ENCODE measurements around the gene PSAPL1. TPM values are rescaled to one million over a fixed set of nuclear protein-coding genes. Genes with fewer than 3 reads are reported as not detected.

PSAPL1 gene
- total RNA-seq, 1 donor from 2014 or later: not detected

DNA sequence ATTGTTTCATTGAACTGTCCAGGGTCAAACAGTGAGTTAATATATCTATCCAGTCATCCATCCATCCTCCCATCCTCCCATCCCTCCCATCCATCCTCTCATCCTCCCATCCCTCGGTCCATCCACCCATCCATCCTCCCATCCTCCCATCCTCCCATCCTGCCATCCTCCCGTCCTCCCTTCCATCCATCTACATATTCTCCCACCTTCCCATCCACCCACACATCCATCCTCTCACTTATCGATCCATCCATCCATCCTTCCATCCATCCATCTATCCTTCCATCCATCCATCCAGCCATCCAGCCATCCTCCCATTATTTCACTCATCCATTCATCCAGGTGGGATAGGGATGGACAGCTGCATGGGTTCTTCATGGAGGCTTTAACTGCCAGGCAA is 35.4 kb upstream of the PSAPL1 start:
- Histone ChIP-seq H3K27me3 (ENCODE audit: low read depth) (no peaks in the 10 kb centered on the region), H3K4me3 (no peak overlapping the region), H3K9me3 (no peaks in the 10 kb centered on the region), H3K27ac (no peak overlapping the region), H3K36me3 (no peaks in the 10 kb centered on the region), H3K4me1 (no peaks in the 10 kb centered on the region)
- intact Hi-C loops (cut with DNase I): no loop called here
- no peak for DNase-seq
- no peak for ATAC-seq
- TF ChIP-seq, protein P1, sequence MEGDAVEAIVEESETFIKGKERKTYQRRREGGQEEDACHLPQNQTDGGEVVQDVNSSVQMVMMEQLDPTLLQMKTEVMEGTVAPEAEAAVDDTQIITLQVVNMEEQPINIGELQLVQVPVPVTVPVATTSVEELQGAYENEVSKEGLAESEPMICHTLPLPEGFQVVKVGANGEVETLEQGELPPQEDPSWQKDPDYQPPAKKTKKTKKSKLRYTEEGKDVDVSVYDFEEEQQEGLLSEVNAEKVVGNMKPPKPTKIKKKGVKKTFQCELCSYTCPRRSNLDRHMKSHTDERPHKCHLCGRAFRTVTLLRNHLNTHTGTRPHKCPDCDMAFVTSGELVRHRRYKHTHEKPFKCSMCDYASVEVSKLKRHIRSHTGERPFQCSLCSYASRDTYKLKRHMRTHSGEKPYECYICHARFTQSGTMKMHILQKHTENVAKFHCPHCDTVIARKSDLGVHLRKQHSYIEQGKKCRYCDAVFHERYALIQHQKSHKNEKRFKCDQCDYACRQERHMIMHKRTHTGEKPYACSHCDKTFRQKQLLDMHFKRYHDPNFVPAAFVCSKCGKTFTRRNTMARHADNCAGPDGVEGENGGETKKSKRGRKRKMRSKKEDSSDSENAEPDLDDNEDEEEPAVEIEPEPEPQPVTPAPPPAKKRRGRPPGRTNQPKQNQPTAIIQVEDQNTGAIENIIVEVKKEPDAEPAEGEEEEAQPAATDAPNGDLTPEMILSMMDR (IDR thresholded peaks at IDR 0.05): no peak

DNA sequence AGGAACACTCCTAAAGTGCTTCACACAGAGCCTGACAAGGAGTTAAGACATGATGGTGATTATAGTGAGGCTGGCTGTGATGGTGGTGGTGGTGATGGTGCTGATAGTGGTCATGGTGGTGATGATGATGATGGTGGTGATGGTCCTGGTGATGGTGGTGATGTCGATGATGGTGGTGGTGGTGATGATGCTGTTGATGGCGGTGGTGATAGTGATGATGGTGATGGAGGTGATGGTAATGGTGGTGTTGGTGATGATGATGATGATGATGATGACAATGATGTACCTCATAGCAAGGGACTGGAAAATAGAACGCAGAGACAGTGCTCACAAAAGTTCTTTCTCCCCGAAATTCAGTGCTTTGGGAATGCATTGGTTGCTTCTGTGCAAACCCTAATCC is 34.3 kb upstream of the PSAPL1 start:
- intact Hi-C loops (cut with DNase I): no loop called here
- TF ChIP-seq, protein P1 (IDR thresholded peaks at IDR 0.05): no peak
- Histone ChIP-seq H3K27me3 (ENCODE audit: low read depth) (no peaks in the 10 kb centered on the region), H3K9me3 (no peaks in the 10 kb centered on the region), H3K36me3 (no peaks in the 10 kb centered on the region), H3K4me1 (no peaks in the 10 kb centered on the region), H3K27ac (no peak overlapping the region), H3K4me3 (no peak overlapping the region)
- ATAC-seq (no peak), DNase-seq (no peak)

DNA sequence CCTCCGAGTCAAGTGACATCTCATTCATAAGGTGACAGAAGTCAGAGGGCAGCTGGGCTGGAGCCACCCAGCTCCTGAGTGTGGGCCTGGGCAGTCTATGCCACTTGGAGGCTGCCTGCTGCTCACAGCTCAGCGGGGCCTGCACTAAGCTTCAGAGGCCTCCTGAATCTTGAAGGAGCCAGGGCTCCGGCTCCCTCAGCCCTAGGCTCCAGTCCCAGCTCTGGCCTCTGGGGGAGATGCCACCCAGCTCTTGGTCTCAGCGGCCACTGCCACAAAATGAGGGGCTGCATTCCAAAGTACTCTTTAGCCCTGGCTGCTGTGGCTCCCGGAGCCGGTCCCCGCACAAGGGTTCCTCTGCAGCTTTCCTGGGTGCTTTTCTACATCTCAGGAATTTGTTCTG is 32.7 kb upstream of the PSAPL1 start:
- H3K9me3 ChIP-seq: no peaks in the 10 kb centered on the region
- H3K4me1 ChIP-seq: no peaks in the 10 kb centered on the region
- intact Hi-C loops (cut with DNase I): no loop called here
- ATAC-seq (no peak), DNase-seq (no peak)
- no peak overlapping the region for H3K4me3 ChIP-seq
- H3K27ac ChIP-seq: no peak overlapping the region
- H3K27me3 ChIP-seq (ENCODE audit: low read depth): no peaks in the 10 kb centered on the region
- TF ChIP-seq, protein P1 (IDR thresholded peaks at IDR 0.05): no peak
- H3K36me3 ChIP-seq: no peaks in the 10 kb centered on the region

DNA sequence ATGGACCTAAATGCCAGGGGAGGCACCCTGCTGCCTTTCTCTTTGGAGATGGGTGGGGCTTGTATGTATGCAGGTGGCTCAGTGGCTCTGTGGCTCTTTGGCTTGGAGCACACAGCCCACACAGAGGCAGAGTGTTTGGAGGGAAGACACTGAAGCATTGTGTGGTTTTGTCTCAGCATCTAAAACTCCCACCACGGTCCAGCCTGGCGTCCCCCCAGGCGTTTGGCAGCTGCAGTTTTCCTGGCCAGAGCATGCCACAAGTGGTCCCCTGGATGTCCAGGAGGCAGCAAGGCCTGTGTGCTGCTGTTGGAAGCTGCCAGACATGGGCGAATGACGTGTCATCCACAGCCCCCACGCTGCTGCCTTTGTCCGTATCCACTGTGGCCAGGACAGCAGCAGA is 32.2 kb upstream of the PSAPL1 start:
- Histone ChIP-seq H3K36me3 (no peaks in the 10 kb centered on the region), H3K27ac (no peak overlapping the region), H3K27me3 (ENCODE audit: low read depth) (no peaks in the 10 kb centered on the region), H3K4me3 (no peak overlapping the region), H3K9me3 (no peaks in the 10 kb centered on the region), H3K4me1 (no peaks in the 10 kb centered on the region)
- TF ChIP-seq, protein P1 (IDR thresholded peaks at IDR 0.05): no peak
- DNase-seq: no peak
- no peak for ATAC-seq
- intact Hi-C loops (cut with DNase I): no loop called here

DNA sequence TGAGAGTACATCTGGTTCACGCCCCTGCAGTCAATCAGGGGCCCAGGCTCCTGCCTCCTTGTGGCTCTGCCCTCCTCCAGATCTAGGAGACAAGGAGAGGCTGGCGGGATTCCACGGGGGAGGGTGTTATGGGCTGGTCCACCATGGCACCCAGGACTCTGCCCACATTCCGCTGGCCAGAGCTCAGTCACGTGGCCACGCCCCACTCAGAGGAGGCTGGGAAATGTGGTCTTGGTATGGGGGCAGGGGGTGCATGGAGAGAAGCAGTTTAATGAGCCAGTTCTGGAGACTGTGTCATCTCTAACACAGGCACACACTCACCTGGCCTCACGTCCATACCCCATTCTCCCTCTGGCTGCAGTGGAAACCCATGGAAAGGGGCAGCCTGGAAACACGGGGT is 31.5 kb upstream of the PSAPL1 start:
- TF ChIP-seq, protein P1 (IDR thresholded peaks at IDR 0.05): no peak
- Histone ChIP-seq H3K9me3 (no peaks in the 10 kb centered on the region), H3K36me3 (no peaks in the 10 kb centered on the region), H3K4me1 (no peaks in the 10 kb centered on the region), H3K4me3 (no peak overlapping the region), H3K27ac (no peak overlapping the region), H3K27me3 (ENCODE audit: low read depth) (no peaks in the 10 kb centered on the region)
- intact Hi-C loops (cut with DNase I): no loop called here
- ATAC-seq: no peak
- no peak for DNase-seq

DNA sequence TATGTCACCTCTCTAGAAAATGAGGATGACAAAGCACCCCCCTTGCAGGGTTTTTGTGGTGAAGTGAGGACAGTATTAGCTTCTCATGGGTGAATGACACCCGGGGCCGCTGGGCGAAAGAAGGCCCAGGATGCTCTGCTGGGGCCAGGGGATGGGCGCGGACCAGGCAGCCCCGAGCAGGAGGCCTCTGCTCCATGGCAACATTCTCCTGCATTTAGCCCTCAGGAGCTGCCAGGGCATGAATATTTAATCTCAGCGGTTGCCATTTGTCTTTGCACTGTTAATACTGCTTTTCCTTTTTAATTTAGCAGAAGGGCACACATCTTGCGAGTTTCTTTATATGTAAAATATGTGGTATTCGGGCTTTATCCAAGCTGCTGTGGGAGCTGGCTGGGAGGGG is 30.3 kb upstream of the PSAPL1 start:
- no peak overlapping the region for H3K4me3 ChIP-seq
- H3K9me3 ChIP-seq: no peaks in the 10 kb centered on the region
- intact Hi-C loops (cut with DNase I): no loop called here
- H3K27ac ChIP-seq: no peak overlapping the region
- ATAC-seq (no peak), DNase-seq (no peak)
- no peaks in the 10 kb centered on the region for H3K27me3 ChIP-seq (ENCODE audit: low read depth)
- no peaks in the 10 kb centered on the region for H3K4me1 ChIP-seq
- TF ChIP-seq, protein P1 (IDR thresholded peaks at IDR 0.05): no peak
- H3K36me3 ChIP-seq: no peaks in the 10 kb centered on the region

All from lower lobe of right lung (tissue), 2 donors.